Smooth muscle cell (in vitro differentiated cells): Measurements from ENCODE around the gene MSI2. TPM values are rescaled to one million over a fixed set of nuclear protein-coding genes. Genes with fewer than 3 reads are reported as not detected.

ENCODE experiments used
- DNase-seq: peaks from one replicate; lab custom pipeline; 2025; ENCODE audit not compliant: unreplicated experiment; lab: John Stamatoyannopoulos, UW
- H2AFZ ChIP-seq: fragments of 200-600 bp; sonication (generic); 2 replicates; pipeline ENCODE4 v1.6.0; 2016; ENCODE audit warnings: antibody characterized with exemption, low read depth, mild to moderate bottlenecking
- H3F3A ChIP-seq: fragments of 200-600 bp; sonication (generic); 2 replicates; pipeline ENCODE4 v1.6.0; 2017; ENCODE audit warnings: antibody characterized with exemption, low read depth
- H3K27ac ChIP-seq: fragments of 200-600 bp; sonication (generic); 2 replicates; pipeline ENCODE4 v1.5.1; 2016; ENCODE audit warnings: low read depth, mild to moderate bottlenecking
- H3K27me3 ChIP-seq: fragments of 200-600 bp; sonication (generic); 2 replicates; pipeline ENCODE4 v1.6.1; 2016; ENCODE audit warnings: low read depth, mild to moderate bottlenecking
- H3K36me3 ChIP-seq: fragments of 200-600 bp; sonication (generic); 2 replicates; pipeline ENCODE4 v1.5.1; 2016; ENCODE audit warnings: low read depth
- H3K4me1 ChIP-seq: fragments of 200-600 bp; sonication (generic); 2 replicates; pipeline ENCODE4 v1.5.1; 2016; ENCODE audit warnings: low read depth
- H3K4me2 ChIP-seq: fragments of 200-600 bp; sonication (generic); 2 replicates; pipeline ENCODE4 v1.6.0; 2016; ENCODE audit warnings: mild to moderate bottlenecking
- H3K4me3 ChIP-seq: fragments of 200-600 bp; sonication (generic); 2 replicates; pipeline ENCODE4 v1.5.1; 2016; ENCODE audit warnings: mild to moderate bottlenecking
- H3K79me2 ChIP-seq: fragments of 200-600 bp; sonication (generic); 2 replicates; pipeline ENCODE4 v1.6.0; 2016; ENCODE audit warnings: low read depth, mild to moderate bottlenecking
- H3K9ac ChIP-seq: fragments of 200-600 bp; sonication (generic); 2 replicates; pipeline ENCODE4 v1.6.0; 2016; ENCODE audit warnings: low read depth
- H3K9me3 ChIP-seq: fragments of 200-600 bp; sonication (generic); replicated peaks from 2 replicates; pipeline ENCODE4 v1.5.1; 2016; ENCODE audit warnings: low read depth
- H4K20me1 ChIP-seq: fragments of 200-600 bp; sonication (generic); 2 replicates; pipeline ENCODE4 v1.6.0; 2016; ENCODE audit warnings: low read depth
- WGBS: methylation state at CpG from one replicate; pipeline ENCODE4 v1.1.7; 2016; ENCODE audit warnings: low lambda C conversion rate; 5-methylcytosine and 5-hydroxymethylcytosine counted together
- polyA plus RNA-seq: library from polyadenylated mRNA; unstranded; fragments of >200 nt; fragmentation: Nextera tagmentation; extraction: Ambion mirVana; gene quantifications from 2 replicates; pipeline ENCODE4 v1.2.1, GENCODE V29; 2016
- total RNA-seq: library from RNA; depleted of rRNA; stranded (reverse); fragments of >200 nt; gene quantifications from 2 replicates; pipeline ENCODE4 v1.2.3, GENCODE V29; 2014
- TF ChIP-seq, protein P1 (sequence below): fragments of 200-600 bp; sonication (generic); IDR thresholded peaks from 2 replicates; pipeline ENCODE4 v1.5.1; 2017; ENCODE audit warnings: borderline replicate concordance, mild to moderate bottlenecking, antibody characterized with exemption; ENCODE audit not compliant: insufficient read depth, poor library complexity, severe bottlenecking

Gene MSI2
- total and polyA plus RNA-seq, 2 experiments from 2014 or later: 5.7 to 36.5 TPM

DNA sequence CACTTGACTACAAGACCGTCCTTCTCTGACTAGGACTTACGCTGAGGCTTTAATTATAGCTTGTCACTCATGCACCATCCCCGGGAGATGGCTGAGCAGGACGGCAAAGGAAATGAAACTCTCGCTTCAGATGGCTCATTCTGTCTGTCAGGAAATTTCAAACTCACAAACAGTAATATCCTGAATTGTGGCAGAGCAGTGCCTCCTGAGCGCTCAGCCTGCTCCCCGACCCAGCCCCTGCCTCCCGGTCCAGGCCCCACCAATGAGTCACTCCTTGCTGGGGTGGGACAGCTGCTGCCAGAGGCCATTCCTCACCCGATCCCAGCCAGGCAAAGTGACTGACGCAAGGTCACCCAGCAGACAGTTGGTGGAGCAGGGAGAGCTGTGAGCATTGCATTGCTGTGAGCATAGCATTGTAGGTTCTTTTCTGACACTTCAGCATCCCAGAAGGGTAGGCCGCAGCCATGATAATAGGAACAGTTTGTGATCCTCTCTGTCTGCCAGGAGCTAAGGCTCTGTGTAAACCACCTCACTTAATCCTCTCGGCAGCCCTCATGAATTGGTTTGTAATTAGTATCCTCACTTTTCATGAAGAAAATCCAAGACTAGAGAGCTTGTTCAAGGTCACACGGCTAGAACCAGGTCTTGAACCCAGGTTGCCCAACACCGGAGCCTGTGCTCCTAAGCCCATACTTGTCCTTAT lies 467.9 kb downstream of the MSI2 start:
- Histone ChIP-seq H3K9ac (no peak overlapping the region), H3K4me2 (no peak overlapping the region)
- WGBS: 49% methylated on average over 14 of the region's 14 CpGs

DNA sequence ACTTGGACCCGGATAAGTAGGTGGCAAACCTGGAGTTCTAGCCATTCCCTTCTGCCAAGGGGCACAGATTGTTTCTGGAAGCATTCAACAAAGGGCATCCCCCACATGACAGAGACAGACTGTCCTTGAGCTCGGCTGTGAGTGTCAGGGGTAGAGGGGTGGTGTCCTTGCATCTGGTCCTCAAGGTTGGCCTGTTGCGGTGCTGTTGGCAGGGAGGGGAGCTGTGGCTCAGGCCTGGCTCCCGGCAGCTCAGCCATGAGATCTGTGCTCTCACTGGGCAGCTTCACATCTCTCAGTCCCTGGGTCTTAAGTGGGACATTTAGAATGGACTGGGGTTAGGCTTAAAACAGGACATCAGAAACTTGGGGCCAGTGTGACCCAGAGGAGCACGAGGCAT lies 468.4 kb downstream of the MSI2 start:
- WGBS: 94% methylated on average over 5 of the region's 5 CpGs

More for the DNA sequence above, 467.9 kb downstream of the MSI2 start:
- Histone ChIP-seq H3K9me3 (no peaks in the 10 kb centered on the region), H3K4me3 (no peak overlapping the region), H4K20me1 (no peaks in the 10 kb centered on the region), H3F3A (no peaks in the 10 kb centered on the region), H3K27ac (no peak overlapping the region), H2AFZ (no peak overlapping the region), H3K36me3 (no peaks in the 10 kb centered on the region), H3K27me3 (no peaks in the 10 kb centered on the region), H3K79me2 (no peaks in the 10 kb centered on the region), H3K4me1 (no peaks in the 10 kb centered on the region)
- peak; percentile 7 for DNase-seq
- TF ChIP-seq, protein P1, sequence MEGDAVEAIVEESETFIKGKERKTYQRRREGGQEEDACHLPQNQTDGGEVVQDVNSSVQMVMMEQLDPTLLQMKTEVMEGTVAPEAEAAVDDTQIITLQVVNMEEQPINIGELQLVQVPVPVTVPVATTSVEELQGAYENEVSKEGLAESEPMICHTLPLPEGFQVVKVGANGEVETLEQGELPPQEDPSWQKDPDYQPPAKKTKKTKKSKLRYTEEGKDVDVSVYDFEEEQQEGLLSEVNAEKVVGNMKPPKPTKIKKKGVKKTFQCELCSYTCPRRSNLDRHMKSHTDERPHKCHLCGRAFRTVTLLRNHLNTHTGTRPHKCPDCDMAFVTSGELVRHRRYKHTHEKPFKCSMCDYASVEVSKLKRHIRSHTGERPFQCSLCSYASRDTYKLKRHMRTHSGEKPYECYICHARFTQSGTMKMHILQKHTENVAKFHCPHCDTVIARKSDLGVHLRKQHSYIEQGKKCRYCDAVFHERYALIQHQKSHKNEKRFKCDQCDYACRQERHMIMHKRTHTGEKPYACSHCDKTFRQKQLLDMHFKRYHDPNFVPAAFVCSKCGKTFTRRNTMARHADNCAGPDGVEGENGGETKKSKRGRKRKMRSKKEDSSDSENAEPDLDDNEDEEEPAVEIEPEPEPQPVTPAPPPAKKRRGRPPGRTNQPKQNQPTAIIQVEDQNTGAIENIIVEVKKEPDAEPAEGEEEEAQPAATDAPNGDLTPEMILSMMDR: no peak

GRCh38 chr17:57726213-57726790 lies 470.0 kb downstream of the MSI2 start:
- no peaks in the 10 kb centered on the region for H3K27me3 ChIP-seq
- H3K27ac ChIP-seq: no peak overlapping the region
- no peak overlapping the region for H3K9ac ChIP-seq
- no peaks in the 10 kb centered on the region for H3K36me3 ChIP-seq
- no peak overlapping the region for H2AFZ ChIP-seq
- no peak for DNase-seq
- no peaks in the 10 kb centered on the region for H4K20me1 ChIP-seq
- no peak overlapping the region for H3K4me2 ChIP-seq
- H3K9me3 ChIP-seq: no peaks in the 10 kb centered on the region
- TF ChIP-seq, protein P1: no peak
- WGBS: 95% methylated on average over 9 of the region's 9 CpGs
- H3K4me1 ChIP-seq: no peaks in the 10 kb centered on the region
- H3F3A ChIP-seq: no peaks in the 10 kb centered on the region
- no peak overlapping the region for H3K4me3 ChIP-seq
- H3K79me2 ChIP-seq: no peaks in the 10 kb centered on the region

More for the DNA sequence above, 468.4 kb downstream of the MSI2 start:
- Histone ChIP-seq H3K36me3 (no peaks in the 10 kb centered on the region), H3K4me1 (no peaks in the 10 kb centered on the region), H3K79me2 (no peaks in the 10 kb centered on the region), H3K9me3 (no peaks in the 10 kb centered on the region), H3K27ac (no peak overlapping the region), H3K4me3 (no peak overlapping the region), H3K27me3 (no peaks in the 10 kb centered on the region), H3F3A (no peaks in the 10 kb centered on the region), H3K4me2 (no peak overlapping the region), H2AFZ (no peak overlapping the region), H3K9ac (no peak overlapping the region), H4K20me1 (no peaks in the 10 kb centered on the region)
- DNase-seq: no peak
- TF ChIP-seq, protein P1: no peak
